GM23248 (cell line): Measurements from ENCODE around the gene BCLAF1.

Source experiments
- EZH2 ChIP-seq: fragments of 200-600 bp; sonication (generic); IDR thresholded peaks from 2 replicates; pipeline ENCODE4 v1.6.1; 2018; ENCODE audit warnings: antibody characterized with exemption, mild to moderate bottlenecking; ENCODE audit not compliant: insufficient read depth, poor library complexity, severe bottlenecking
- EZH2phosphoT487 ChIP-seq: fragments of 200-600 bp; sonication (generic); IDR thresholded peaks from 2 replicates; pipeline ENCODE4 v1.6.1; 2018; ENCODE audit warnings: antibody characterized with exemption, moderate library complexity, mild to moderate bottlenecking, low read depth; ENCODE audit not compliant: insufficient read depth

DNA sequence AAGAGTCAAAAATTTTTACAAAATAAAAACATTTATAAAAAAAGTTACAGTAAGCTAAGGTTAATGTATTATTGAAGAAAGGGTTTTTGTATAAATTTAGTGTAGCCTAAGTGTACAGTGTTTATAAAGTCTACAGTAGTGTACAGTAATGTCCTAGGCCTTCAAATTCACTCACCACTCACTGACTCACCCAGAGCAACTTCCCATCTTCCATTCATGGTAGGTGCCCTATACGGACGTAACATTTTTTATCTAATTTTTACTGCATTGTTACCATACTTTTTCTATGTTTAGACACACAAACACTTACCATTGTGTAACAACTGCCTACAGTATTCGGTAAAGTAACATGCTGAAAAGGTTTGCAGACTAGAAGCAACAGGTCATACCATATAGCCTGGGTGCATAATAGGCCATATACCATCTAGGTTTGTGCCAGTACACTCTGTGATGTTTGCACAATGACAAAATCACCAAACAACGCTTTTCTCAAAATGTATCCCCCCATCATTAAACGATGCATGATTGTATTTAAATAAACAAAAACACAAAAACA is 45.5 kb downstream of the BCLAF1 start:
- TF ChIP-seq EZH2 (no peak), EZH2phosphoT487 (no peak)
